ENCODE results near the gene CPEB2.

GRCh38 chr4:14967982-14968381 lies 34.3 kb upstream of the CPEB2 start:
- TF ChIP-seq CTCF (IDR thresholded peaks at IDR 0.05) (no peak), POLR2A (IDR thresholded peaks at IDR 0.05) (no peak)

Measured in thyroid gland (tissue), 4 donors.